PFSK-1 (cell line): ENCODE data around the gene ATXN1.

Source experiments
- POLR2AphosphoS5 ChIP-seq: IDR thresholded peaks from 2 replicates; pipeline ENCODE4 v1.6.1; 2012; ENCODE audit warnings: low read depth, mild to moderate bottlenecking, control low read depth, low read length, moderate library complexity
- SIN3A ChIP-seq: IDR thresholded peaks from 2 replicates; pipeline ENCODE4 v1.6.1; 2012; ENCODE audit warnings: mild to moderate bottlenecking, low read length, moderate library complexity, borderline replicate concordance; ENCODE audit not compliant: insufficient read depth
- TAF1 ChIP-seq: IDR thresholded peaks from 2 replicates; pipeline ENCODE4 v1.6.1; 2012; ENCODE audit warnings: low read length, control low read depth, borderline replicate concordance; ENCODE audit not compliant: insufficient read depth
- TF ChIP-seq, protein P1 (sequence below), 2 experiments: IDR thresholded peaks; 2 replicates each; pipeline versions ENCODE4 v1.6.1 to v1.8.0; 2011 to 2012; ENCODE audit warnings: low read depth in 2 of 2, low read length in 2 of 2, control low read depth in 1 of 2, inconsistent platforms in 1 of 2, mild to moderate bottlenecking in 1 of 2, moderate library complexity in 1 of 2; ENCODE audit not compliant: insufficient read depth in 1 of 2

DNA sequence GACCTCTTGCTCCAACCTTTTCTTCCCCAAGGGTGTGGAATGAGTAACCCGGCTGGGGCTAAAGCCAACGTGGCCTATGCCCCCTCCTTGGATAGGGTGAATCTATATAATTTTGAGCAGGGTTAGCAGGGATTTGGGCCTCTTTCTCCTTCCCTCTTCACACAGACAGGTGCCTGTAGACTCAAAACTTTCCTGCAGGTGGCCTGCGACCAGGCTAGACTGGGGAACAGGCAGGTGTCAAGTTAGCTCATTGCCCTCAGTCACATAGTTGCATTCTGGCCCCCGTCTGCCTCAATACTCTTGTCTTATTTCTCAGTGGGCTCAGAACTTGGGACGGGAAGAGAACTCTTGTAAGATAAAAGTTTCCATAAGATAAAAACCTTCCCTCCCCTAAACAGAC is 243.0 kb downstream of the ATXN1 start:
- 0 out of 2 replicates have a peak, but pooled peaks have one; percentile 5 for TF ChIP-seq POLR2AphosphoS5
- no peak for TF ChIP-seq SIN3A
- TF ChIP-seq, protein P1, sequence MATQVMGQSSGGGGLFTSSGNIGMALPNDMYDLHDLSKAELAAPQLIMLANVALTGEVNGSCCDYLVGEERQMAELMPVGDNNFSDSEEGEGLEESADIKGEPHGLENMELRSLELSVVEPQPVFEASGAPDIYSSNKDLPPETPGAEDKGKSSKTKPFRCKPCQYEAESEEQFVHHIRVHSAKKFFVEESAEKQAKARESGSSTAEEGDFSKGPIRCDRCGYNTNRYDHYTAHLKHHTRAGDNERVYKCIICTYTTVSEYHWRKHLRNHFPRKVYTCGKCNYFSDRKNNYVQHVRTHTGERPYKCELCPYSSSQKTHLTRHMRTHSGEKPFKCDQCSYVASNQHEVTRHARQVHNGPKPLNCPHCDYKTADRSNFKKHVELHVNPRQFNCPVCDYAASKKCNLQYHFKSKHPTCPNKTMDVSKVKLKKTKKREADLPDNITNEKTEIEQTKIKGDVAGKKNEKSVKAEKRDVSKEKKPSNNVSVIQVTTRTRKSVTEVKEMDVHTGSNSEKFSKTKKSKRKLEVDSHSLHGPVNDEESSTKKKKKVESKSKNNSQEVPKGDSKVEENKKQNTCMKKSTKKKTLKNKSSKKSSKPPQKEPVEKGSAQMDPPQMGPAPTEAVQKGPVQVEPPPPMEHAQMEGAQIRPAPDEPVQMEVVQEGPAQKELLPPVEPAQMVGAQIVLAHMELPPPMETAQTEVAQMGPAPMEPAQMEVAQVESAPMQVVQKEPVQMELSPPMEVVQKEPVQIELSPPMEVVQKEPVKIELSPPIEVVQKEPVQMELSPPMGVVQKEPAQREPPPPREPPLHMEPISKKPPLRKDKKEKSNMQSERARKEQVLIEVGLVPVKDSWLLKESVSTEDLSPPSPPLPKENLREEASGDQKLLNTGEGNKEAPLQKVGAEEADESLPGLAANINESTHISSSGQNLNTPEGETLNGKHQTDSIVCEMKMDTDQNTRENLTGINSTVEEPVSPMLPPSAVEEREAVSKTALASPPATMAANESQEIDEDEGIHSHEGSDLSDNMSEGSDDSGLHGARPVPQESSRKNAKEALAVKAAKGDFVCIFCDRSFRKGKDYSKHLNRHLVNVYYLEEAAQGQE (IDR thresholded peaks at IDR 0.05; ENCODE audit: insufficient read depth in 1 of 2, low read depth in 2 of 2, low read length in 2 of 2) = no peak
- no peak for TF ChIP-seq TAF1
